LNCAP (cell line): ENCODE results near the gene MEX3B.

ENCODE experiments used
- CTCF ChIP-seq: fragments of 450-650 bp; IDR thresholded peaks from 2 replicates; pipeline ENCODE4 v1.5.1; 2017; ENCODE audit warnings: mild to moderate bottlenecking

The MEX3B gene

GRCh38 chr15:82058517-82059204 is 12.8 kb upstream of the MEX3B start:
- TF ChIP-seq CTCF, result no peak

DNA sequence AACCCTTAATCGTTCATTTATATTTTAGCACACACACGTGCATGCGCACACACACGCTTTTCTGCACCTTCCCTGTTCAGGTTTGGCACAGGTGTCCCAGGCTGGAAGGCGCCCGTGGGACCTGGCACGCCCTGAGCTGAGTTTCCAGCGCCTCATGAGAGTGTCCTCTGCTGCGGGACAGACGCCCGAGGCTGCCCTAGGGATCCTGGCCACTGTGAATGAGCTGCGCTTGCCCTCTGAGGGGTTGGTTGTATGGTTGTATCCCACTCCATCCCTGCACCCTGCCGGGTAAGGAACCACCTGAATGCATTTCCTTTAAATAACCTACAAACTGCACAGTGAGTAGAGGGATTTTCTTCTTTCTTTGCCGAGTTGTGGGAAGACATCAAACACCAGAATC is 12.2 kb upstream of the MEX3B start:
- no peak for TF ChIP-seq CTCF

GRCh38 chr15:82056958-82057823 is 11.4 kb upstream of the MEX3B start:
- no peak for TF ChIP-seq CTCF

DNA sequence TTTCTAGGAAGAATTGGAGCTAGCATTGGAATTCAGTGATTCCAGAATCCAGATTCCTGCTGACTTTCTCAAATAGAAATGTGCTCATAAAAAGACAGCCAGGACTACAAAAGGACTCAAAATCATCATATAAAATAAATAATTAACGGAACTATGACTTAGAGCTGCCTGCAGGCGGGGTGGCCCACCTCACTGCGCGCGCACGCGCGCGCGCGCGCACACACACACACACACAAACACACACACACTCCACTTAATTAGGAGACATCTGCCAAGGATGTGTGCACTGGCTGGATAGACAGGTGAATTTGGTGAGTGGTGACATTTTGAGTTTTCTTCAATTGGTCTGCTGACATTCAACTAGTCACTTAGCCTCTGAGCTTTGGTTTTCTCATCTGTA is 6.9 kb upstream of the MEX3B start:
- TF ChIP-seq CTCF, result no peak

GRCh38 chr15:82051664-82052063 is 5.8 kb upstream of the MEX3B start:
- TF ChIP-seq CTCF, result no peak

DNA sequence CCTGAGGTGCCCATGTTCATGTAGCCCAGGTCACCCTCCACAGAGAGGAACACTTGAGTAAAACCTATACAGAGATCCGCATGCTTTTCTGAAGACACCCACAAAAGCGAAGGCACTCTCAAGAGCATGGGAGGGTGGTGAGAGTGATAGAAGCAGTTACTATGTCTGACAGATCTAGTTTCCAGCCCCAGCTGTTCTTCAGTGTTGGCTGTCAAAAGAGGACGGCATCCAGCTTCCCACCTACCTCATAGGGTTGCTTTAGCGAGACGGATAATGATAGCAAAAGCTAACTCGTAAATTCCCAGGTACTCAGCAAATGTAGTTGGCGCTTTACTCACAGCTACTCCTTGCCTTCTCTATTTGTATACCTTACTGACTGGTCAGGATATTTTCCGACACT is 3.0 kb upstream of the MEX3B start:
- TF ChIP-seq CTCF, result no peak

DNA sequence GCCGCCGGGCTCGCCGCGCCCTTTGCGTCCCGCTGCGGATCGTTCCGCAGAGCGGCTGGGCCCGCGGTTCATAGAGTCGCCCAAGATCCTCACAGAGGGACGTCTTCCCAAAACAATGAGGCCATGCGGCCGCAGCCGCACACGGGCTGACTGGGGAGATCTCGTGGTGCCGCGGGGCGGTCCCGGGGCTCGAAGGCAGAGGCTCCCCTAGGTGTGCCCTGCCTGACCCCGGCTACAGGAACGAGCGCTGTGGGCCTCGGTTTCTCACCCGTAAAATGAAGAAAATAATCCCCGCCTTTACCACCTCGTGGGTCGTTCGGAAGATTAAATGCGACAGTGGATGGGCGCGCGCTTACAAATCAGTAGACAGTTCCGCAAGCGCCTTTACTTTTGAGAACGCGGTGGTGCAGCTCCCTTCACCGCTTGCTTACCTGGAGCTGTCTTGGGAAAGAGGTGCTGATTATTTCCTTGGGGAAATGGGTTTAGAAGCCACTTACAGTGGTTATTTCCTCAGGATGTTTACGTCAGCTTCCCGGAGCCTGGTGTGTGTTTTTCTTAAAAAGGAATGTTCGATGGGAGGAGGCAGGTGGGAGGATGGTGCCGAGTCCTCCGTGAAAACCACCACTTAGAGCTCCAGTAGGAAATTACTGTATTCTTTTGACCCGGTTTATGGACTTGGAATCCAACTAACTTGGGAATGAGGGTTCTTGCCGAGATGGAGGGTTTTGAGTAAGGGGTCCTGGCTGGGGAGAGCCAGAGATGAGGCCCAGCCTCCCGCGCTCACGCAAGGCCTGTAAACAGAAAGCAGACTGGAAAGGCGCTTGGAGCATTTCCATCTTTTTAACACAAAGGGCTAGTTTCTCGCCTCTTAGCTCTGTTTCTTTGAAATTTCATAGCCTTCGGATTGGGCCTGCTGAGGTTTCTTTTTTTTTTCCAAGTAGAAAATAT is 1.9 kb upstream of the MEX3B start:
- TF ChIP-seq CTCF, result peak; percentile 36; the same call in 1 of the 2 replicates
